GM12878 (cell line): ENCODE data around the gene MCTP2. TPM values are rescaled to one million over a fixed set of nuclear protein-coding genes. Genes with fewer than 3 reads are reported as not detected.

ENCODE experiments used
- ATAC-seq: fragments of 200-7000 bp; cut with Tn5 transposase; 3 replicates; pipeline ENCODE4 v1.9.1; 2020; ENCODE audit warnings: mild to moderate bottlenecking, moderate library complexity
- BruUV-seq: library from RNA; stranded (reverse); fragments of 400-500 nt; replicated peaks from 2 replicates; lab custom pipeline; 2021; lab: Mats Ljungman, UMichigan
- CTCF ChIA-PET: fragments of 300-600 bp; sonication (Branson Sonifier 250); formaldehyde crosslinking; extraction: SDS; loops from one replicate; lab custom pipeline; 2021; ENCODE audit warnings: inconsistent platforms; lab: Yijun Ruan, JAX
- POLR2A ChIA-PET: fragments of 350-600 bp; formaldehyde crosslinking; extraction: SDS; loops from one replicate; lab custom pipeline; 2021; ENCODE audit warnings: inconsistent platforms; lab: Charles Lee
- RAD21 ChIA-PET: fragments of 300-600 bp; sonication (Branson Sonifier 250); formaldehyde crosslinking; loops from one replicate; lab custom pipeline; 2023; ENCODE audit warnings: antibody characterized with exemption; ENCODE audit not compliant: unreplicated experiment; lab: Charles Lee
- SMC1A ChIA-PET: fragments of 300-600 bp; sonication (Branson Sonifier 250); formaldehyde crosslinking; loops from one replicate; lab custom pipeline; 2023; ENCODE audit not compliant: unreplicated experiment, uncharacterized antibody; lab: Charles Lee
- DNase-seq: peaks from one replicate; pipeline ENCODE4 v3.0.0-alpha.2; 2011; ENCODE audit warnings: low read depth, low spot score
- FAIRE-seq: peaks from 3 replicates; lab custom pipeline; 2011; peaks lifted over from hg19 to GRCh38; lab: Jason Lieb, UNC
- H2AFZ ChIP-seq: 2 replicates; pipeline ENCODE4 v1.6.0; 2011; ENCODE audit warnings: low read depth, low read length, control low read depth; ENCODE audit not compliant: control insufficient read depth
- H3K27ac ChIP-seq: 2 replicates; pipeline ENCODE4 v1.5.1; 2011; ENCODE audit warnings: control low read depth; ENCODE audit not compliant: control insufficient read depth, insufficient read depth
- H3K27me3 ChIP-seq, 2 experiments: replicated peaks in 1 of 2; 2 replicates each; pipeline versions ENCODE4 v1.6.0 to v1.6.1; 2011; ENCODE audit warnings: low read length in 1 of 2; ENCODE audit not compliant: control insufficient read depth in 2 of 2, insufficient read depth in 2 of 2
- H3K36me3 ChIP-seq, 2 experiments: 2 replicates each; pipeline ENCODE4 v1.5.1; 2011; ENCODE audit warnings: low read length in 1 of 2; ENCODE audit not compliant: control insufficient read depth in 2 of 2, insufficient read depth in 2 of 2
- H3K4me1 ChIP-seq: 2 replicates; pipeline ENCODE4 v1.6.1; 2011; ENCODE audit warnings: mild to moderate bottlenecking, low read length, moderate library complexity, mixed read lengths; ENCODE audit not compliant: control insufficient read depth, insufficient read depth
- H3K4me2 ChIP-seq: 2 replicates; pipeline ENCODE4 v1.6.0; 2011; ENCODE audit warnings: control low read depth; ENCODE audit not compliant: control insufficient read depth, insufficient read depth
- H3K4me3 ChIP-seq: fragments of 200-600 bp; sonication (generic); 2 replicates; pipeline ENCODE4 v1.5.1; 2016
- H3K79me2 ChIP-seq: 2 replicates; pipeline ENCODE4 v1.6.0; 2011; ENCODE audit warnings: low read length; ENCODE audit not compliant: control insufficient read depth, insufficient read depth
- H3K9ac ChIP-seq: 2 replicates; pipeline ENCODE4 v1.8.0; 2011; ENCODE audit warnings: low read length, control low read depth, mixed read lengths; ENCODE audit not compliant: control insufficient read depth, insufficient read depth
- H3K9me3 ChIP-seq: replicated peaks from 3 replicates; pipeline ENCODE4 v1.5.1; 2011; ENCODE audit warnings: mild to moderate bottlenecking, low read length; ENCODE audit not compliant: control insufficient read depth, insufficient read depth
- H4K20me1 ChIP-seq: 2 replicates; pipeline ENCODE4 v1.6.0; 2011; ENCODE audit not compliant: control insufficient read depth, insufficient read depth
- ASH2L ChIP-seq: fragments of 300-600, 200-600 bp; sonication (generic); IDR thresholded peaks from 2 replicates; pipeline ENCODE4 v1.6.1; 2017; ENCODE audit warnings: low read depth, mild to moderate bottlenecking, borderline replicate concordance
- CREM ChIP-seq: IDR thresholded peaks from 2 replicates; pipeline ENCODE4 v1.6.1; 2014; ENCODE audit warnings: antibody characterized with exemption, low read depth
- CTCF ChIP-seq, 3 experiments: IDR thresholded peaks in 2 of 3; conservative IDR thresholded peaks in 1 of 3; 2 replicates each; pipeline ENCODE4 v1.5.1; 2011; ENCODE audit warnings: low read depth in 3 of 3, low read length in 3 of 3, mild to moderate bottlenecking in 3 of 3, control low read depth in 2 of 3, moderate library complexity in 2 of 3, inconsistent platforms in 1 of 3, mixed read lengths in 1 of 3; ENCODE audit not compliant: control insufficient read depth in 2 of 3, insufficient read depth in 1 of 3; ENCODE audit errors: extremely low read depth in 1 of 3
- E2F4 ChIP-seq: IDR thresholded peaks from 2 replicates; pipeline ENCODE4 v1.6.1; 2012; ENCODE audit warnings: low read depth, low read length, improper control_type of control experiment
- EED ChIP-seq: sonication (generic); IDR thresholded peaks from 2 replicates; pipeline ENCODE4 v1.6.1; 2016; ENCODE audit warnings: antibody characterized with exemption, low read depth
- KLF5 ChIP-seq: fragments of 450-650 bp; IDR thresholded peaks from 2 replicates; pipeline ENCODE4 v1.6.1; 2014; ENCODE audit warnings: mild to moderate bottlenecking; ENCODE audit not compliant: partially characterized antibody
- NBN ChIP-seq: fragments of 450-650 bp; IDR thresholded peaks from 2 replicates; pipeline ENCODE4 v1.6.1; 2016
- POLR2AphosphoS2 ChIP-seq: IDR thresholded peaks from 2 replicates; pipeline ENCODE4 v1.6.1; 2011; ENCODE audit warnings: low read depth, mild to moderate bottlenecking, low read length, improper control_type of control experiment, moderate library complexity
- RB1 ChIP-seq: fragments of 450-650 bp; formaldehyde crosslinking; IDR thresholded peaks from 2 replicates; pipeline ENCODE4 v1.6.1; 2017; ENCODE audit warnings: mild to moderate bottlenecking, borderline replicate concordance
- SIN3A ChIP-seq: IDR thresholded peaks from 2 replicates; pipeline ENCODE4 v1.6.1; 2012; ENCODE audit warnings: low read depth, low read length, improper control_type of control experiment
- YBX1 ChIP-seq: fragments of 450-650 bp; IDR thresholded peaks from 2 replicates; pipeline ENCODE4 v1.6.1; 2016; ENCODE audit warnings: antibody characterized with exemption
- ZNF384 ChIP-seq: IDR thresholded peaks from 2 replicates; pipeline ENCODE4 v1.6.1; 2012; ENCODE audit warnings: low read depth, mild to moderate bottlenecking, low read length, improper control_type of control experiment, borderline replicate concordance
- ZNF622 ChIP-seq: fragments of 450-650 bp; IDR thresholded peaks from 2 replicates; pipeline ENCODE4 v1.6.1; 2017; ENCODE audit warnings: mild to moderate bottlenecking, inconsistent platforms
- ZSCAN29 ChIP-seq: fragments of 450-650 bp; IDR thresholded peaks from 2 replicates; pipeline ENCODE4 v1.6.1; 2017; ENCODE audit warnings: mild to moderate bottlenecking, moderate library complexity
- WGBS: methylation state at CpG from one replicate; pipeline ENCODE4 v1.1.6; 2016; ENCODE audit warnings: low lambda C conversion rate; ENCODE audit not compliant: insufficient replicate concordance, insufficient coverage; ENCODE audit errors: missing lambda C conversion rate; 5-methylcytosine and 5-hydroxymethylcytosine counted together
- in situ Hi-C: fragments of 300-500 bp; cut with MboI; formaldehyde crosslinking; loops from 9 replicates; pipeline ENCODE4 v1.14.3; 2018; ENCODE audit warnings: mixed read lengths
- intact Hi-C: fragments of 100-400 bp; cut with micrococcal nuclease; formaldehyde crosslinking; loops from one replicate; pipeline ENCODE4 v1.14.2; 2022; ENCODE audit not compliant: unreplicated experiment
- polyA plus RNA-seq, 11 experiments: library from polyadenylated mRNA; depleted of rRNA in 4 of 11; unstranded in 6 of 11; stranded (reverse) in 5 of 11; fragments of >200 nt; fragmentation: Nextera tagmentation in 4 of 11; fragmentation: Illumina TruSeq in 1 of 11; extraction: Ambion mirVana in 4 of 11; extraction: Trizol in 1 of 11; gene quantifications; 1 replicate in 1 of 11; 2 replicates in 10 of 11; pipeline versions ENCODE4 v1.2.1 to v1.2.3, GENCODE V29; 2011 to 2016; ENCODE audit warnings: inconsistent platforms in 2 of 11, missing spikeins in 2 of 11, low read depth in 1 of 11
- total RNA-seq, 4 experiments: library from RNA; depleted of rRNA in 3 of 4; stranded (reverse); fragments of >200 nt in 3 of 4; fragmentation: Illumina TruSeq in 1 of 4; extraction: Trizol in 1 of 4; gene quantifications; 2 replicates each; pipeline versions ENCODE4 v1.2.1 to v1.2.3, GENCODE V29; 2013 to 2021
- TF ChIP-seq, protein P1 (sequence below): fragments of 450-650 bp; IDR thresholded peaks from 2 replicates; pipeline ENCODE4 v1.6.1; 2014; ENCODE audit warnings: mild to moderate bottlenecking
- TF ChIP-seq, protein P2 (sequence below): IDR thresholded peaks from 2 replicates; pipeline ENCODE4 v1.6.1; 2011; ENCODE audit warnings: low read depth, mild to moderate bottlenecking, low read length, moderate library complexity, borderline replicate concordance; ENCODE audit errors: extremely low read depth

Gene MCTP2
- total and polyA plus RNA-seq, 10 of the 15 experiments (the other 5 are each of a cell fraction or from before 2014, with no cell fraction given), result 0.24 to 48.5 (median 0.88) TPM

DNA sequence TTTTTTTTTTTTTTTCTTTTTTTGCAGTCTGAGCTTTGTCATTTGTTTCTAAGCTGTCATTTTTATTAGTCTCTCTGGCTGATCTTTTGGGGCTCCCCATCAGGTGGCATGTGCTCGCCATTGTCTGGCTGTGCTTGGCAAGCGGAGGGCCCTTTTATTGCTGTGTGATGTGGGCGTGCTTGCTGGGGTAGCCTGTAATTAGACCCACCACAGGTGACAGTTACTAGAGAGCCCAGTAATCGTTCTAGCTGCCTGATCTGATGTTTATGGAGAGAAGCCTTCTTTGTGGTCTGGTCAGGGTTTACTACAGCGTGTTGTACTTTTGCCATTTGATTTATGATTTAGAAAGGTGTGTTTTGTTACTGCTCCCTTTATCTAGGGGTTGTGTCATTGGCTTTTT, 179.9 kb downstream of the MCTP2 start:
- CTCF ChIA-PET, result interaction anchor here (0.6 to 4.9 kb wide), 8 partner anchors 12 to 171 kb away, joined by 3 to 24 read pairs (median 3); no protein-coding TSS in a partner anchor

DNA sequence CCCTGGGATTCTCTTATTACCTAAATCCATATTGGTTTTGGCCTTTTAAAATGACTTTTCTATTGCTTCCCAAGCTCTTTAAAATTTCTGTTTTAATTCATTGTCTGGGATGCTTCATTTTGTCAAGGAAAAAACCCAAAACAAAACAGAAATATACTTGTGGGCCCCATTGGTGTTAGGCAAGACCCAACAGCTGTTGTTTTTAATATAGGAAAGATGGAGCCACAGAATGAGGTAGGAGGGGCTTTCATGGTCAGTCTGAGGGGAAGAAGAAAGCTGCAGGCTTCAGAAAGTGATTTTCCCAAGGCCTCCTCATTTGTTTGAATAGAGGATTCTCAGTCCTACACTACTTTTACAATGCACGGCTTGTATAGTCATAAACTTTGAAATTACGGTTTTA, 180.5 kb downstream of the MCTP2 start:
- H3K79me2 ChIP-seq, result no peaks in the 10 kb centered on the region
- intact Hi-C loops, result loop anchor here (5.0 kb wide), 1 partner anchor 165 kb away; no protein-coding TSS in a partner anchor
- ATAC-seq (no peak), FAIRE-seq (no peak), DNase-seq (no peak)
- H3K9ac ChIP-seq, result no peak overlapping the region
- H3K27ac ChIP-seq, result no peak overlapping the region
- H3K4me2 ChIP-seq, result no peak overlapping the region
- RAD21 ChIA-PET, result interaction anchor here (1.2 to 3.0 kb wide), 2 partner anchors 55 to 169 kb away, joined by 3 to 11 read pairs; no protein-coding TSS in a partner anchor
- H3K4me1 ChIP-seq, result no peaks in the 10 kb centered on the region
- no TSS peak for BruUV-seq
- H3K4me3 ChIP-seq, result no peak overlapping the region
- POLR2A ChIA-PET, result no interaction called here
- no peak overlapping the region for H2AFZ ChIP-seq
- no peaks in the 10 kb centered on the region for H3K9me3 ChIP-seq
- WGBS, result 31% methylated on average over 2 of the region's 2 CpGs
- CTCF ChIA-PET, result interaction anchor here (1.1 to 4.9 kb wide), 7 partner anchors 13 to 170 kb away, joined by 3 to 24 read pairs (median 7); no protein-coding TSS in a partner anchor
- H3K27me3 ChIP-seq, result no peaks in the 10 kb centered on the region
- no peaks in the 10 kb centered on the region for H3K36me3 ChIP-seq
- in situ Hi-C loops, result no loop called here
- SMC1A ChIA-PET, result interaction anchor here (0.6 to 2.7 kb wide), 9 partner anchors 13 to 1216 kb away, joined by 3 to 16 read pairs (median 3); no protein-coding TSS in a partner anchor
- no peaks in the 10 kb centered on the region for H4K20me1 ChIP-seq
- TF ChIP-seq NBN, result no peak
- no peak for TF ChIP-seq CTCF (IDR thresholded peaks at IDR 0.05 in 2 of 3, conservative IDR thresholded peaks at IDR 0.05 in 1 of 3; ENCODE audit: control insufficient read depth in 2 of 3, extremely low read depth in 1 of 3, insufficient read depth in 1 of 3, low read depth in 3 of 3, low read length in 3 of 3)
- no peak for TF ChIP-seq ZSCAN29
- TF ChIP-seq ASH2L, result no peak
- no peak for TF ChIP-seq ZNF384
- TF ChIP-seq SIN3A, result no peak
- TF ChIP-seq E2F4, result no peak
- TF ChIP-seq, protein P1, sequence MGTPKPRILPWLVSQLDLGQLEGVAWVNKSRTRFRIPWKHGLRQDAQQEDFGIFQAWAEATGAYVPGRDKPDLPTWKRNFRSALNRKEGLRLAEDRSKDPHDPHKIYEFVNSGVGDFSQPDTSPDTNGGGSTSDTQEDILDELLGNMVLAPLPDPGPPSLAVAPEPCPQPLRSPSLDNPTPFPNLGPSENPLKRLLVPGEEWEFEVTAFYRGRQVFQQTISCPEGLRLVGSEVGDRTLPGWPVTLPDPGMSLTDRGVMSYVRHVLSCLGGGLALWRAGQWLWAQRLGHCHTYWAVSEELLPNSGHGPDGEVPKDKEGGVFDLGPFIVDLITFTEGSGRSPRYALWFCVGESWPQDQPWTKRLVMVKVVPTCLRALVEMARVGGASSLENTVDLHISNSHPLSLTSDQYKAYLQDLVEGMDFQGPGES, result no peak
- TF ChIP-seq POLR2AphosphoS2, result no peak

More for the DNA sequence above, 179.9 kb downstream of the MCTP2 start:
- 21% methylated on average over 5 of the region's 5 CpGs for WGBS
- Histone ChIP-seq H3K79me2 (no peaks in the 10 kb centered on the region), H2AFZ (no peak overlapping the region), H3K9ac (no peak overlapping the region), H4K20me1 (no peaks in the 10 kb centered on the region), H3K27ac (no peak overlapping the region), H3K4me1 (no peaks in the 10 kb centered on the region), H3K4me3 (no peak overlapping the region), H3K27me3 (no peaks in the 10 kb centered on the region), H3K36me3 (no peaks in the 10 kb centered on the region), H3K4me2 (no peak overlapping the region), H3K9me3 (no peaks in the 10 kb centered on the region)
- FAIRE-seq (no peak), DNase-seq (no peak), ATAC-seq (no peak)
- SMC1A ChIA-PET, result interaction anchor here (1.4 to 4.9 kb wide), 5 partner anchors 11 to 248 kb away, joined by 3 to 18 read pairs (median 7); no protein-coding TSS in a partner anchor
- POLR2A ChIA-PET, result no interaction called here
- intact Hi-C loops (loop anchor here (5.0 kb wide), 1 partner anchor 166 kb away; no protein-coding TSS in a partner anchor), in situ Hi-C loops (no loop called here)
- RAD21 ChIA-PET, result interaction anchor here (3.0 kb wide), 1 partner anchor 56 kb away, joined by 11 read pairs; no protein-coding TSS in a partner anchor
- no TSS peak for BruUV-seq
- TF ChIP-seq ZNF622 (no peak), KLF5 (no peak), RB1 (no peak), YBX1 (no peak), CREM (no peak), EED (no peak)
- TF ChIP-seq, protein P2, sequence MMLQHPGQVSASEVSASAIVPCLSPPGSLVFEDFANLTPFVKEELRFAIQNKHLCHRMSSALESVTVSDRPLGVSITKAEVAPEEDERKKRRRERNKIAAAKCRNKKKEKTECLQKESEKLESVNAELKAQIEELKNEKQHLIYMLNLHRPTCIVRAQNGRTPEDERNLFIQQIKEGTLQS, result no peak
